RWPE2 (cell line): ENCODE data around the gene ZAP70.

Experiments used
- ATAC-seq: fragments of 200-7000 bp; cut with Tn5 transposase; 3 replicates; pipeline ENCODE4 v1.9.1; 2021; ENCODE audit warnings: low read depth
- DNase-seq: peaks from one replicate; pipeline ENCODE4 v3.0.0-alpha.2; 2020; ENCODE audit warnings: low spot score
- H3K27ac ChIP-seq: fragments of 450-650 bp; 2 replicates; pipeline ENCODE4 v1.5.1; 2017; ENCODE audit warnings: mild to moderate bottlenecking; ENCODE audit not compliant: poor library complexity, severe bottlenecking
- H3K27me3 ChIP-seq: fragments of 250-450 bp; sonication (Bioruptor Pico); 2 replicates; pipeline ENCODE4 v1.5.1; 2021; ENCODE audit warnings: mild to moderate bottlenecking, moderate library complexity; ENCODE audit not compliant: insufficient read depth, poor library complexity, severe bottlenecking
- H3K36me3 ChIP-seq: fragments of 250-450 bp; sonication (Bioruptor Pico); 2 replicates; pipeline ENCODE4 v1.5.1; 2020; ENCODE audit warnings: low read depth, mild to moderate bottlenecking, moderate library complexity
- H3K4me1 ChIP-seq: fragments of 250-450 bp; sonication (Bioruptor Pico); 2 replicates; pipeline ENCODE4 v1.5.1; 2021; ENCODE audit warnings: mild to moderate bottlenecking, moderate library complexity; ENCODE audit not compliant: insufficient read depth, poor library complexity, severe bottlenecking
- H3K4me3 ChIP-seq: fragments of 250-450 bp; sonication (Bioruptor Pico); 2 replicates; pipeline ENCODE4 v1.5.1; 2021; ENCODE audit warnings: mild to moderate bottlenecking, moderate library complexity; ENCODE audit not compliant: severe bottlenecking
- H3K9me3 ChIP-seq: fragments of 250-450 bp; sonication (Bioruptor Pico); 2 replicates; pipeline ENCODE4 v1.5.1; 2021; ENCODE audit warnings: mild to moderate bottlenecking, moderate library complexity; ENCODE audit not compliant: severe bottlenecking
- CTCF ChIP-seq: fragments of 450-650 bp; IDR thresholded peaks from one replicate; pipeline ENCODE4 v1.5.1; 2017; ENCODE audit warnings: mild to moderate bottlenecking, moderate library complexity; ENCODE audit not compliant: poor library complexity, severe bottlenecking

ZAP70 gene

GRCh38 chr2:97755491-97755890, 42.1 kb downstream of the ZAP70 start:
- Histone ChIP-seq H3K4me3 (no peak overlapping the region), H3K4me1 (peaks cover 20% of the 10 kb centered on the region), H3K27ac (no peak overlapping the region), H3K36me3 (peaks cover 30% of the 10 kb centered on the region), H3K9me3 (no peaks in the 10 kb centered on the region), H3K27me3 (no peaks in the 10 kb centered on the region)
- no peak for TF ChIP-seq CTCF
- ATAC-seq (no peak), DNase-seq (peak; percentile 15)

- H3K9me3 ChIP-seq, result no peaks in the 10 kb centered on the region
- H3K27ac ChIP-seq, result no peak overlapping the region
- H3K36me3 ChIP-seq, result peaks cover 40% of the 10 kb centered on the region
- H3K4me1 ChIP-seq, result peaks cover 16% of the 10 kb centered on the region
- H3K27me3 ChIP-seq, result no peaks in the 10 kb centered on the region
- ATAC-seq (no peak), DNase-seq (peak; percentile 23)
- no peak for TF ChIP-seq CTCF
- H3K4me3 ChIP-seq, result no peak overlapping the region
These were observed 43.7 kb downstream of the ZAP70 start for GRCh38 chr2:97757062-97757461.

- ATAC-seq (no peak), DNase-seq (no peak)
- H3K4me3 ChIP-seq, result no peak overlapping the region
- peaks cover 40% of the 10 kb centered on the region for H3K36me3 ChIP-seq
- no peak for TF ChIP-seq CTCF
- H3K4me1 ChIP-seq, result peaks cover 4% of the 10 kb centered on the region
- H3K27ac ChIP-seq, result no peak overlapping the region
- no peaks in the 10 kb centered on the region for H3K9me3 ChIP-seq
- H3K27me3 ChIP-seq, result no peaks in the 10 kb centered on the region
These were observed 44.8 kb downstream of the ZAP70 start for GRCh38 chr2:97758131-97758705.

- no peak overlapping the region for H3K27ac ChIP-seq
- ATAC-seq, result no peak
These were observed 46.5 kb downstream of the ZAP70 start for GRCh38 chr2:97759727-97760407.

More at GRCh38 chr2:97759727-97760407, 46.5 kb downstream of the ZAP70 start:
- H3K4me3 ChIP-seq, result no peak overlapping the region
- no peak for TF ChIP-seq CTCF
- no peaks in the 10 kb centered on the region for H3K9me3 ChIP-seq
- no peaks in the 10 kb centered on the region for H3K4me1 ChIP-seq
- H3K27me3 ChIP-seq, result no peaks in the 10 kb centered on the region
- peaks cover 40% of the 10 kb centered on the region for H3K36me3 ChIP-seq
- no peak for DNase-seq
